Stimulated activated CD4-positive, alpha-beta T cell treated with anti-CD3 and anti-CD28 coated beads, Interleukin-15, amount 100 ng/mL, for 24 hours (primary cell): Measurements from ENCODE around the gene PCSK4.
"Not testable (repeated sequence)": the region's sequence is repeated elsewhere in the genome, so short reads cannot be mapped to it uniquely, and the experiment has no call there.

ENCODE experiments used
- DNase-seq: peaks from one replicate; pipeline ENCODE4 v3.0.0-alpha.2; 2020

PCSK4 gene

DNA sequence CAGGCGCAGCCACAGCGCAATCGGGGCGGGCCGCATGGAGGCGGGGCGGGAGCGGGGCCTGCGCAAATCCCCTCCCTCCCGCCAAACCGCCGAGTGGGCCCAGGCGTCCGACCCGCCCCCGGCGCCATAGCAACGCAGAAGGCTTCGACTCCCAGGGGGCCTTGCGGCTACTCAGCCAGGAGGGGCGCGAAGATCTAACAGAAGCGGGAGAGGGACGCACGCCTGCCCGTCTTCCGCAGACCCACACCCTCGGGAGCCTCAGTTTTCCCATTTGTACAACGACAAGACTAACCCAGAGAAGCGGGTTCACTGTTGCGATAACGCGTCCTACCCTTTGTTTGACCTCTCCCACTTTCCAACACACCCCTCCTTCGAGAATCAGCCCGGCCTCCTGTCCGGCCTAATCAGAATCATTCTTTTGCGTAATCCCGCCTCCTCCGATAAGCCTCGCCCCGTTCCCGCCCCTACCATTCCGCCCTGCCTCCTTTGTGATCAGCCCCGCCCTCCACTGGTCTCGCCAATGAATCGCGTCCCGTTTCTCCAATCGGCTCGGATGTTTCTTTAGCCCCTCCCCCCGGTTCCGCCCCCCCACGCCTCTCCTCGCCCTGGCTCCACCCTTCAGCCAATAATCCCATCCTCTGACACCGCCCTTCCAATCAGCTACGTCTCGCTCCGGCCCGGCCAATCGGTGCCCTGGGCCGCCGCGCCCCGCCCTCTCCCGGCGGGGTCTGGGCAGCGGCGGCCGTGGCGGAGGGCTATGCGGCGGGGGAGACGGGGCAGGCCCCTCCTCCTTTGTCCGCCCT, at the start of gene PCSK4:
PCSK4 (minus strand) TSS at position 40 of the 803 bp plus-strand sequence; CDS start at position 36, 4 bp downstream.
- DNase-seq: peak; percentile 98

DNA sequence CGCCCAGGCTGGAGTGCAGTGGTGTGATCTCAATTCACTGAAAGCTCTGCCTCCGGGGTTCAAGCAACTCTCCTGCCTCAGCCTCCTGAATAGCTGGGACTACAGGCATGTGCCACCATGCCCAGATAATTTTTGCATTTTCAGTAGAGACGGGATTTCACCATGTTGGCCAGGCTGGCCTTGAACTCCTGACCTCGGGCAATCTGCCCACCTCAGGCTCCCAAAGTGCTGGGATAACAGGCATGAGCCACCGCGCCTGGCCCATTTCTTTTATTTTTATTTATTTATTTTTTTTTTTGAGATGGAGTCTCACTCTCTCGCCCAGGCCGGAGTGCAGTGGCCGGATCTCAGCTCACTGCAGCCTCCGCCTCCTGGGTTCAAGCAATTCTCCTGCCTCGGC, 49.6 kb upstream of the PCSK4 start:
- not testable (repeated sequence) for DNase-seq

DNA sequence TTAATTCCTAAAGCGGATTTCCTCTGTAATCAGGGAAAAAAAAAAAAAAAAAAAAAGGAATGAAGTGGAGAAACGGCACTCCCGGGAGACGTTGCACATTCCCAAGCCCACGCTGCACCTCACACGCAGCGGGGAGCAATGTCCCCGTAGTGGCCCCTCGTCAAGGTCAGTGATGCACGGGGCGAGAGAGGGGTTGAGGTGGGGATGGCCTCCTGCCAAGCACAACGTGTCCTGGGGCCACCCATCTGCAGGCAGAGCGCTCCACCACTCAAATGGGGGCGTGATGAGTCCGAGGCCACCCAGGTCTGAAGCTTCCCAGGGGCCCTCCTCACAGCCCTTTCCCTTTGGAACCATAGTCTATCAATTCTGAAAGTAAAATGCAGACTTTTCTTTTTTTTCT, 48.8 kb upstream of the PCSK4 start:
- no peak for DNase-seq

DNA sequence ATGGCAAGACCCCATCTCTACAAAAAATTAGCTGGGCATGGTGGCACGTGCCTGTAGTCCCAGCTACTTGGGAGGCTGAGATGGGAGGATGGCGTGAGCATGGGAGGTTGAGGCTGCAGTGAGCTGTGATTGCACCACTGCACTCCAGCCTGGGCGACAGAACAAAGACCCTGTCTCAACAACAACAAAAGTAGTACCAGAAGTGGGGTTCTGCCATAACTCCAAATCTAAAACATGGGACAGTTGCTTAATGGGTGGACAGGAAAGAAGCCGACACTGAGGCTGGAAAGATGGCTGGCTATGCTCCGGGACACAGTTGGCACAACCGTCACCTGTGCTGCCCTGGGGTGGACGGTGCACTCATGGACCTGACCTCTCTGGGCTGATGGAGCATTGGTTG, 45.5 kb upstream of the PCSK4 start:
- DNase-seq: not testable (repeated sequence)

DNA sequence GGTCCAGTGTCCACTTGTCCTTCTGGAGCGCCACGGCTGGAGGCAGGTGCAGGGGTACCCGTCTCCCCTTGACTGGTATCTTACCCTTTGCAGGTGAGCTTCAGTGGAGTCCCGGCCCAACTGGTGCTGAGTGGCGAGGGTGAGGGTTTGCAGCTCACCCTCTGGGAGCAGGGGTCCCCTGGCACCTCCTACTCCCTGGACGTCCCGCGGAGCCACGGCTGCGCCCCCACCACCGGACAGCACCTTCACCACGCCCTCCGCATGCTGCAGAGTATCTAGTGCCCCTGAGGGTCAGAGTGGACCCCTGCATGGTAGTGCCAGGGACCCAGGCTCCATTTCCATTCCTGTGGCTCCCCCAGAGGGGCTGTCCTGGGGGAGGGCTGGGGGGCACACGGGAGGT, 44.8 kb upstream of the PCSK4 start:
- DNase-seq: no peak

DNA sequence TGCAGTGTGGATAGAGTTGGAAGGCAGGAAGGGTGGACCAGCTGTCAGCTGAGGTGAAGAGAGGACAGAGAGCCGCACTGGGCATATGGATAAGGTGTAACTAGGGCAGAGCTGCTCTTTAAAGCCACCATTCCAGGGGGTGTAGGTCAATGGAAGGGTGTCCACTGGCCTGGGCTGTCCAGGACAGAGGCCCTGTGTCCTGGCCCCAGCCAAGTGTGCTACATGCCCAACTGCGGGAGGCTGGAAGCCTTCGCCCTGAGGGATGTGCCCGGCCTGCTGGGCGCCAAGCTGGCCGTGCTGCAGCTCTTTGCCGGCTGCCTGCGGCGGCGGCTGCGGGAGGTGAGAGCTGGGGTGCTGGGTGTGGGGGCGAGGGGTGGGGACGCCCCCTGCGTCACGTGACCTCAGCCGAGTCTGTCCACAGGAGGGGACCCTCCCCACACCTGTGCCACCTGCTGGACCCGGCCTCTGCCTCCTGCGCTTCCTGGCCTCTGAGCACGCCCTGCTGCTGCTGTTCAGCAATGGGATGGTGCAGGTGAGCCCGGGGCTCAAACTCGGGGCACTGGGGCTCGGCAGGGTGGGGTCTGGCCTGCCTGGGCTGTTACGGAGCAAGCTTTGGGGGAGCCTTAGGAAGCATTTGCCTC, 43.5 kb upstream of the PCSK4 start:
- DNase-seq: no peak

DNA sequence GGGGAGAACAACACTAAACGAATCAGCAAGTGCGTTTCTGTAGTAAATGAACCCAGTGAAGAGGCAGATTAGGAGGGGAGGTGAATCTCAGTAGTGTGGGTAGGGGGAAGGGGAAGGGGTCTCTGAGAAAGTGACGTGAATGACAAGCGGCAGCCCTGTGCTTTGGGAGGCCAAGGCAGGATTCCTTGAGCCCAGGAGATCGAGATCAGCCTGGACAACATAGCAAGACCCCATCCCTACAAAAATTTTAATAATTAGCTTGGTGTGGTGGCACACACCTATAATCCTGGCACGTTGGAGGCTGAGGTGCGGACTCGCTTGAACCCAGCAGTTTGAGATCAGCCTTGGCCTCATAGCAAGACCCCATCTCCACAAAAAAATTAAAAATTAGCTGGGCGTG, 41.9 kb upstream of the PCSK4 start:
- no peak for DNase-seq

DNA sequence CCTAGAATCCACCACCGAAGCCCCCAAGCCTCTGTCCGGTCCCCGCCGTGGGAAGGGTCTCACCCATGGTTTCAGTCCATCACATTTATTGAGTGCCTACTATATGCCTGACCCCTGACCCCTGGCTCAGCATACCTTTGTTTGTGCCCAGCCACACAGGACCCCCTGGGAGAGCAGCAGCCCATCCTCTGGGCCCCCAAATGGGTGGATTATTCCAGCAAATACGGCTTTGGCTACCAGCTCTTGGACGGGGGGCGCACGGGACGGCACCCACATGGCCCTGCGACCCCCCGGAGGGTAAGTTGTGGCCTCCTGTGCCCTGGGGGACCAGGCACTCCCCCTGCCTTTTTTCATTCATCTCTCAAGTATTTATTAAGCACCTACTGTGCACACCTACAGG, 41.4 kb upstream of the PCSK4 start:
- DNase-seq: no peak

DNA sequence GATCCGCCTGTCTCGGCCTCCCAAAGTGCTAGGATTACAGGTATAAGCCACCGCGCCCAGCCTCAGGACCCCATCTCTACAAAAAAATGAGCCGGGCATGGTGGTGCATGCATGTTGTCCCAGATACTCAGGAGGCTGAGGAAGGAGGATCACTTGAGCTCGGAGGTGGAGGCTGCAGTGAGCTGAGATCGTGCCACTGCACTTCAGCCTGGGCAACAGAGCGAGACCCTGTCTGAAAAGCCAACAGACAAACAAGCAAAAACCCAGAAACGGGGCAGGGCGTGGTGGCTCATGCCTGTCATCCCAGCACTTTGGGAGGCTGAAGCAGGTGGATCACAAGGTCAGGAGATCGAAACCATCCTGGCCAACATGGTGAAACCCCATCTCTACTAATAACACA, 40.7 kb upstream of the PCSK4 start:
- not testable (repeated sequence) for DNase-seq

DNA sequence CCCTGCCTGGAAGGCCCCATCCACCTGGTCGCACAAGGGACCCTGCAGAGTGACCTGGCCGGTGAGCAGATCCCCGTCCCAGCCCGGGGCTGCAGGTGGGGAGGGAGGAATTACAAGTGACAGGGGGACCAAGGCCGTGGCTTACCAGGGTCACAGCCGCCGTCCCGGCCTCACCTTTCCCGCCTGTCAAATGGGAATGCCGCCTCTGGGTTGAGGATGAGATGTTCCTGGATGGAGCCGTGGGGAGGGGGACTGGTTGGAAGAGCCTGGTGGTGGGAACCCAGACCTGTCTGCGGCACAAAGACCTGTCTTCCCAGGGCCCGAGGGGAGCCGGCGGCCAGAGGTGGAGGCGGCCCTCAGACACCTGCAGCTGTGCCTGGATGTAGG, 39.3 kb upstream of the PCSK4 start:
- DNase-seq: no peak

DNA sequence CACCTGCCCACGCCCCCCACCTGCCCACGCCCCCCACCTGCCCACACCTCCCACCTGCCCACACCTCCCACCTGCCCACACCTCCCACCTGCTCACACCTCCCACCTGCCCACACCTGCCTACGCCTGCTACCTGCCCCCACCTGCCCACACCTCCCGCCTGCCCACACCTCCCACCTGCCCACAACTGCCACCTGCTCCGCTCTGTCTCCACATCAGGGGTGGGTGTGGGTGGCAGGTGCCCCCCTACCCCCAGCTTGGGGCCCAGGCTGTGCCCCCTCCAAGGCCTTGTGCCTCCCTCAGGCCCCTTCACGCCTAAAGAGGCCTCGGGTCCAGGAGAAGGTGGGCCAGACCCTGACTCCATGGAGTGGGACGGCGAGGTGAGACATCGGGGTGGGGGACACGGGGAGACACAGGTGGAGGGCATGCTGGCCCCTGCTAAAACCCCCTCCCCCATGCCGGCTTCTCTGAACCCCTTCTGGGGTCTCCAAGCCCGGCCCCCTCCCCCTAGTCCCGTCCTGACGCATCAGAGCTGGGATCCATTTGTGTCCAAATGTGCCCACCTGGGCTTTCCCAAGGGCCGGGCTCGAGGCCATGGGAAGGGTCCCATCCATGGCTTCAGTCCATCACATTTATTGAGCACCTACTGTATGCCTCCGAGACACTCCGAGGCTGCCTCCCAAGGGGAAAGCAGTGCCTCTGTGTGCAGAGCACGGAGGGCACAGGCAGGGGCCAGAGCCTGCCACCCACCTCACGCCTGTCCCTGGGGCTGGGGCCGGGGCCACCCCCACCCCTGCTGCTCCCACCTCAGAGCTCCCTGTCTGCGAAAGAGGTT, 38.7 kb upstream of the PCSK4 start:
- DNase-seq: no peak

DNA sequence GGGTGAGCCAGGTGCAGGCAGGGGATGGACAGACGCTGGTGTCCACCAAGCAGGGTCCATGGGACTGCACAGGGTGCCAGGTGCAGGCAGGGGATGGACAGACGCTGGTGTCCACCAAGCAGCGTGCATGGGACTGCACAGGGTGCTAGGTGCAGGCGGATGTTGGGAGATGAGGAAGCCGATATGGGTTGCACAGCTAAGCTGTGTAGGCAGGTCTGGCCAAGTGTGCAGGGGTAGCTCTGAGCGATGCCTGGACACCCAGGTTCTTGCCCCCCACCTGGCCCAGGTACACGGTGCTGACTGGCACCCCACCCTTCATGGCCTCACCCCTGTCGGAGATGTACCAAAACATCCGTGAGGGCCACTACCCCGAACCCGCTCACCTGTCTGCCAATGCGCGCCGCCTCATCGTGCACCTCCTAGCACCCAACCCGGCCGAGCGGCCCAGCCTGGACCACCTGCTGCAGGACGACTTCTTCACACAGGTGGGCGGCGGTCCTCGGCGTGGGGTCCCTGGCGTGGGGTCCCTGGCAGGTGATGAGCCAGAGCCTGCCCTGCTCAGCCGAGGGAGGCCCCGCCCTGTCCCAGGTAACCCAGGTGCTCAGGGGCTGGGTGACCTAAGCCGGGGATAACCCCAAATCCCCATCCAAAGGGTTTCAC, 37.6 kb upstream of the PCSK4 start:
- no peak for DNase-seq

DNA sequence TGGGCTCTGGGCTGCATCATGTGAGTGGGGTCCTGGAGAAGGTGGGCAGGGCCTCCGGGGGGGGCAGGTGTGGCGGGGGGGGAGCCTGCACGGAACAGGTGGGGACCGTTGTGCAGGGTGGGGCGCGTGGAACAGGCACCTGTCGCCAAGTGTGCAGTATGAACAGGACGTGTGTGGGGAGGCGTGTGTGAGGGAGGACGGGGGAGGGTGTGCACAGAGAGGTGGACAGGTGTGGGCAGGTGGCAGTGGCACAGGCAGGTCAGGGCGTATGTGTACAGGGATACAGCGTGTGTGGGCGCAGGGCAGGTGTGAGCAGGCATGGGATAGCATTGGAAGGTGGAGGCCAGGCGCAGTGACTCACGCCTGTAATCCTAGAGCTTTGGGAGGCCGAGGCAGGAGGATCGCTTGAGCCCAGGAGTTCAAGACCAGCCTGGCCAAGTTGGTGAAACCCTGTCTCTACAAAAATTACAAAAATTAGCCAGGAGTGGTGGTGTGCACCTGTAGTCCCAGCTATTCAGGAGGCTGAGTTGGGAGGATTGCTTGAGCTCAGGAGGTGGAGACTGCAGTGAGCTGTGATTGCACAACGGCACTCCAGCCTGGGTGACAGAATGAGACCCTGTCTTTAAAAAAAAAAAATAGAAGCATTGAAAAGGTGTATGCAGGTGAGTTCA, 37.0 kb upstream of the PCSK4 start:
- DNase-seq: no peak

DNA sequence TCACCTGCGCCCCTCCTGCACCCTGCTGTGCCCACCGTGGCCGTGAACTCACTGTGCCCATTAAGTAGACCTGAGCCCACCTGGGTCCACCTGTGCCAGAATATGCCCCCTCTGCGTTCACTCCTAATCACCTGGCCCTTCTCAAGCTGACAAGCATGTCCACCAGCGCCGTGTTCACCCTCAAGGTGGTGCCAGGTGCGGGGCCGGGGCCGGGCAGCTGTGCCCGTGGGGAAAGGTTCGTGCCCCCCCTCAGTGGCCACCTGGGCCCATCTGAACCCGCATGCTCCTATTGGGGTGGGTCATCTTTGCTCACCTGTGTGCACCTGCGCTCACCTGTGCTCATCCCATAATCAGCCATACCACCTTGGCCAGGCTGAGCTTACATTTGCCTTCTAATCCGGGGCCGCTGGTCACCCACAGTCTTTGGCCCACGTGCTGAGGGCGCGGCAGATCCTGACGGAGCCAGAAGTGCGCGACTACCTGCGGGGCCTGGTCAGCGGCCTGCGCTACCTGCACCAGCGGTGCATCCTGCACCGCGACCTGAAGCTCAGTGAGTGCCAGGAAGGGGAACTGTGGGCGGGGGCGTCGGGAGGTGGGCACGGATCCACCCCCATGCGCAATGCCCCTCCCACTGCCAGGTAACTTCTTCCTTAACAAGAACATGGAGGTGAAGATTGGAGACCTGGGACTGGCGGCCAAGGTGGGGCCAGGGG, 36.1 kb upstream of the PCSK4 start:
- DNase-seq: no peak

DNA sequence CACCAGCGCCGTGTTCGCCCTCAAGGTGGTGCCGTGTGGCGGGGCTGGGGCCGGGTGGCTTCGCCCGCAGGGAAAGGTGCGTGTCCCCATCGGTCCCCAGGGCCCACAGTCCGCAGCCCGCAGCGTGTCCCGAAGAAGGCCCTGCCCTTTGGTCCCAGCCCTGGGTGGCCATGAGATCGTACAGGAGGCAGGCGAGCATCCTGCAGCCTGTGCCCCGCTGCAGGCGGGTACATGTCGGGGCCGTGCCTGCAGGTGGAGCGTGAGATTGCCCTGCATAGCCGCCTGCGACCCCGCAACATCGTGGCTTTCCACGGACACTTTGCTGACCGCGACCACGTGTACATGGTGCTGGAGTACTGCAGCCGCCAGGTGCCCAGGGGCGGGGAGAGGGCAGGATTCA, 35.2 kb upstream of the PCSK4 start:
- no peak for DNase-seq

DNA sequence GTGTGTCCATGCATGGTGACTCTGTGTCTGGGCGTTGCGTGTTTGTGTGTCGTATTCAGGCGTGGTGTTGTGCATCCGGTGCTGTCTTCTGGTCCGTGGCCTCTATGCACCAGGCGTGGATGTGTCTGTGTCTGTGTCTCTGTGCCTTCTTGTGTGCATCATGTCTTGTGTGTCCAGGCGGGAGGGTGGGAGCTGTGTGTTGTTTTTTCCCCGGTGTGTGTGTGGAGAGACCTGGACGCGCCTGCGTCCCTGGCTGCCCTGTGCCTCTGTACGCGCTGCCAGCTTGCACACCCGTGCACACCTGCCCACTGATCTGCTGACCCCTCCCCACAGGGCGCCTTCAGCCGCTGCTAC, 34.8 kb upstream of the PCSK4 start:
- DNase-seq: no peak

DNA sequence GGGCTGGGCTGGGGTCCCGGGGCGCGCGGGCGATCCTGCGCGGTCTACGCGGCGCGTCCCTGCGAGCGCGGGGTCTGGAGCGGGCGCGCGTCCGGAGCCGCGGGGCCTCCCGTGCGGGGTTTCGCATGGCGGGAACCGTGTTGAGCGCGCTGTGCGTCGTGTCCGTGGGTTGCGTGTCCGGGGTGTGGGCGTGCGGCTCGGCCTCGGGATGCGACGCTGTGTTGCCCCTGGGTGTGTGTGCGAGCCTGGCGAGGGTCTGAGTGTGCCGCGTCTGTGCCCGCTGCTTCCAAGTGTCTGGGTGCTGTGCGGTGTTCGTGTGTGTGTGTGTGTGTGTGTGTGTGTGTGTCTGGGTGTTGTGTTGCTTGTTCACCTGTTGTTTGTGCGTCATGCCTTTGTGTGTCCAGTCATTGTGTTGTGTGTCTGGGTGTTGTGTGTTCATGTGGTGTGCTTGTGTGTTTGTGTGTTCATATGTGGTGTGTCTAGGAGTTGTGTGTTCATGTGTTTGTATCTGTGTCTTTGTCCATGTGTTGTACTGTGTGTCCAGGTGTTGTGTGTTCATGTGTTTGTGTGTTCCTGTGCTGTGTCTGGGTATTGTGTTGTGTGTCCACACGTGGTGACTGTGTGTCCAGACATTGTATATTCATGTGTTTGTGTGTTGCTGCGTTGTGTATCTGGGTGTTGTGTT, 34.3 kb upstream of the PCSK4 start:
- no peak for DNase-seq

DNA sequence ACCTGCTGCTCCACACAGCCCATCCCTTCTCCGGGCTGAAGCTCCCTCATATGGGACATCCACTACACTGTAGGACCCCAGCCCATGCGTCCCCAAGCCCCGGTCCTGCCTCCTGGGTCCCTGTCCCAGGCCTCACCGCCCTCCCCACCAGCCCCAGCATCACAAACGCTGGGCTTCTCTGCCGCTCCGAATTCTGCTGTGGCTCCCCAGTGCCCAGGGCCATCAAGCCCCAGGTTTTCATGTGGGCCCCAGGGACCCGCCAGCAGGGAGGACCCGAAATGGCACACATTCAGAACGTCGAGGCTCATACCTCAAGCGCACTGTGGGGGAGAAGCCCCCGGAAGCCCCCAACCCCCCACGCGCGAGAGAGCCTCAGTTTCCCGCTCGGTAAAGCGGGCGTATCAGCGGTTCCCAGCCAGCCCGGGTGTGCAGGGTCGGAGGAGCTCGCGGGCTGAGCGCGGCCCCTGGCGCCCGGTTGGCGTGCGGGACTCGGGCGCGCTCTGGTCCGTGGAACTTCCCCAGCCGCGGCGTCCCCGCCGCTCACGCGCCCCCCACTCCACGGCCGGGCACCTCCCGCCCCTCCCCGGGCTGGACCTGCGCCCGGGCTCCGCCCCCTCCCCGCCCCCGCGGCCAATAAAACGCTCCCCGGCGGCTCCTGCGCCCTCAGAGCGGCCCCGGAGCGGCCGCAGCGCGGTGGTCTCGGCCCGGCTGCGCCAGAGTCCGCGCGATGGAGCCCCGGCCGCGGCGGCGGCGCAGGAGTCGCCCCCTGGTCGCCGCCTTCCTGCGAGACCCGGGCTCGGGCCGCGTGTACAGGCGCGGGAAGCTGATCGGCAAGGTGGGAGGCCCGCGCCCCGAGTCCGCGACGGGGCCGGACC, 33.5 kb upstream of the PCSK4 start, which contains the start of gene PLK5:
PLK5 (plus strand) TSS at position 666 of the 875 bp plus-strand sequence. CDS start 2,920 bp downstream, outside the sequence.
- no peak for DNase-seq

DNA sequence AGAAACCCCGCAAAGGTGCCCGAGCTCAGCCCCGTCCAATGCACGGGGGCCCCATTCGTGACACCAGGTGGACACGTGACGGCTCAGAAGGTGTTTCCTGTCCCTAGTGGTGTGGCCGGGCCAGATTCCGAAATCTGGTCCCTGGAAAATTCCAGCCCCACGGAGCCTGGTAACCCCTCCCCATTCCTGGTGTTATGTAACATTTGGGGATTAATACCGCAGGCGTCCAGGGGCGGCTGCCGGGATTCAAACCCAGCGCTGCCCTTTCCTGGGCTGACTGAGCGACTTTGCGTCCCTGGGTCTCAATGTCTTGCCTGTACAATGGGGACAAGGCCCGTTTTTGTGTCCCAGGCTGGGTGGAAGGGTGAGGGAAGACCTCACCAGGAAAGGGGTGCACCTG, 32.7 kb upstream of the PCSK4 start:
- DNase-seq: no peak

DNA sequence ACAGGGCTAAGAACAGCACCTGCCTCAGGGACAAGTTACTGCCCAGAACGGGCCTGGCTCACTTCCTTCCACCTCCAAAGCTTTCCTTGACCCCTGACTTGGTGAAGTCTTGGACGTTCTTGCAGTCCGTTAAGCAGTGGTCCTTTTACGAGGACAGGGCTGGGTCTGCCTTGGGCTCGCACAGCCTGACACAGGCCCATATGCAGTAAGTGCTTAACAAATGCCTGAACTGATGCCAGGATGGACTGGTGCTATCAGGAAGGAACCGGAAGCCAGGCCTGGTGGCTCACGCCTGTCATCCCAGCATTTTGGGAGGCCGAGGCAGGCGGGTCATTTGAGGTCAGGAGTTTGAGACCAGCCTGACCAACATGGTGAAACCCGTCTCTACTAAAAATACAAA, 31.9 kb upstream of the PCSK4 start:
- no peak for DNase-seq
